OCI-LY7 (cell line): ENCODE results near the gene MAP3K3. TPM values are rescaled to one million over a fixed set of nuclear protein-coding genes. Genes with fewer than 3 reads are reported as not detected.
A peak's percentile ranks its signal among the peaks of the same experiment; 100 is the strongest.

ENCODE experiments used
- BruUV-seq: library from RNA; stranded (reverse); fragments of 400-500 nt; replicated peaks from 2 replicates; lab custom pipeline; 2021; lab: Mats Ljungman, UMichigan
- CTCF ChIA-PET: fragments of 300-600 bp; sonication (Branson Sonifier 250); formaldehyde crosslinking; loops from one replicate; lab custom pipeline; 2022; ENCODE audit warnings: antibody characterized with exemption; ENCODE audit not compliant: unreplicated experiment; lab: Charles Lee
- POLR2A ChIA-PET: fragments of 300-600 bp; sonication (Branson Sonifier 250); formaldehyde crosslinking; loops from one replicate; lab custom pipeline; 2022; ENCODE audit warnings: antibody characterized with exemption; lab: Charles Lee
- DNase-seq: peaks from one replicate; pipeline ENCODE4 v3.0.0-alpha.2; 2015; ENCODE audit warnings: low spot score
- H2AFZ ChIP-seq: fragments of 200-600 bp; sonication (generic), shearing (Covaris generic); 2 replicates; pipeline ENCODE4 v1.6.1; 2014; ENCODE audit warnings: mild to moderate bottlenecking, antibody characterized with exemption, low read length, moderate library complexity
- H3K27ac ChIP-seq: fragments of 200-600 bp; sonication (generic); 2 replicates; pipeline ENCODE4 v1.5.1; 2014; ENCODE audit warnings: mixed run types, low read depth, mild to moderate bottlenecking, moderate library complexity, low read length, inconsistent platforms; ENCODE audit not compliant: poor library complexity, severe bottlenecking
- H3K36me3 ChIP-seq: fragments of 200-600 bp; sonication (generic); 2 replicates; pipeline ENCODE4 v1.6.1; 2014; ENCODE audit warnings: mild to moderate bottlenecking, antibody characterized with exemption, low read length, moderate library complexity, mixed read lengths; ENCODE audit not compliant: insufficient read depth
- H3K4me1 ChIP-seq: fragments of 200-600 bp; sonication (generic); 2 replicates; pipeline ENCODE4 v1.5.1; 2014; ENCODE audit warnings: mild to moderate bottlenecking, low read length; ENCODE audit not compliant: insufficient read depth, poor library complexity, severe bottlenecking
- H3K4me2 ChIP-seq: fragments of 200-600 bp; sonication (generic); 2 replicates; pipeline ENCODE4 v1.6.1; 2014; ENCODE audit warnings: mild to moderate bottlenecking, low read length
- H3K4me3 ChIP-seq: fragments of 200-600 bp; sonication (generic); 2 replicates; pipeline ENCODE4 v1.5.1; 2014; ENCODE audit warnings: mild to moderate bottlenecking, low read depth, low read length; ENCODE audit not compliant: poor library complexity, severe bottlenecking
- H3K79me2 ChIP-seq: fragments of 200-600 bp; sonication (generic); 2 replicates; pipeline ENCODE4 v1.6.1; 2016; ENCODE audit warnings: low read depth, mild to moderate bottlenecking, low read length, moderate library complexity, mixed read lengths; ENCODE audit not compliant: insufficient read depth
- H3K9me2 ChIP-seq: fragments of 200-600 bp; sonication (generic); 2 replicates; pipeline ENCODE4 v1.6.1; 2016; ENCODE audit warnings: mild to moderate bottlenecking, low read length, mixed read lengths; ENCODE audit not compliant: insufficient read depth
- H3K9me3 ChIP-seq: fragments of 200-600 bp; sonication (generic); 2 replicates; pipeline ENCODE4 v1.6.1; 2014; ENCODE audit warnings: mild to moderate bottlenecking, mixed run types, low read length, mixed read lengths
- H4K20me1 ChIP-seq: fragments of 200-600 bp; sonication (generic); 2 replicates; pipeline ENCODE4 v1.6.1; 2014; ENCODE audit warnings: mild to moderate bottlenecking, antibody characterized with exemption, low read length, moderate library complexity, mixed read lengths; ENCODE audit not compliant: insufficient read depth
- CTCF ChIP-seq: fragments of 200-600 bp; sonication (generic); conservative IDR thresholded peaks from 2 replicates; pipeline ENCODE4 v1.5.1; 2014; ENCODE audit warnings: mild to moderate bottlenecking, antibody characterized with exemption, low read length, moderate library complexity, mixed read lengths
- EZH2phosphoT487 ChIP-seq: fragments of 200-600 bp; sonication (generic); IDR thresholded peaks from 2 replicates; pipeline ENCODE4 v1.6.1; 2018; ENCODE audit warnings: low read depth, borderline replicate concordance, mild to moderate bottlenecking, mixed run types, antibody characterized with exemption, low read length, moderate library complexity, mixed read lengths
- intact Hi-C: fragments of 100-400 bp; cut with micrococcal nuclease; formaldehyde crosslinking; loops from one replicate; pipeline ENCODE4 v1.10.0; 2022; ENCODE audit not compliant: unreplicated experiment
- small RNA-seq: library from RNA; depleted of rRNA; stranded (forward); fragments of <200 nt; gene quantifications from one replicate; pipeline ENCODE3, GENCODE V24; 2014
- total RNA-seq, 2 experiments: library from RNA; depleted of rRNA in 1 of 2; stranded (reverse); fragments of >200 nt in 1 of 2; shearing (Covaris generic) in 1 of 2; gene quantifications; 2 replicates each; pipeline ENCODE4 v1.2.3, GENCODE V29; 2014 to 2022

MAP3K3 gene
- total RNA-seq, 2 experiments from 2014 or later, result 26.0 to 29.0 TPM

- intact Hi-C loops, result loop anchor here (1.0 to 10.0 kb wide), 7 partner anchors 32 to 404 kb away; partner anchors contain the start of genes CCDC47, FTSJ3, MAP3K3 and PSMC5
- Histone ChIP-seq H2AFZ (peak overlapping the region; percentile 70), H3K9me2 (no peaks in the 10 kb centered on the region), H3K36me3 (peaks cover 23% of the 10 kb centered on the region), H4K20me1 (0 out of 2 replicates have a peak, but pooled peaks cover 5% of the 10 kb centered on the region), H3K4me2 (peak overlapping the region; percentile 98), H3K79me2 (peaks cover 28% of the 10 kb centered on the region), H3K27ac (peak overlapping the region; percentile 98), H3K4me1 (peaks cover 57% of the 10 kb centered on the region), H3K9me3 (no peaks in the 10 kb centered on the region), H3K4me3 (peak overlapping the region; percentile 98)
- no TSS peak for BruUV-seq
- DNase-seq, result no peak
- TF ChIP-seq CTCF (no peak), EZH2phosphoT487 (no peak)
- CTCF ChIA-PET, result no interaction called here
- POLR2A ChIA-PET, result interaction anchor here (0.7 to 1.7 kb wide), 3 partner anchors 10 to 35 kb away, joined by 3 to 8 read pairs (median 5); no protein-coding TSS in a partner anchor
Observed at GRCh38 chr17:63741143-63741407, 118.9 kb downstream of the MAP3K3 start.

- 0 out of 2 replicates have a peak, but pooled peaks cover 6% of the 10 kb centered on the region for H4K20me1 ChIP-seq
- TF ChIP-seq EZH2phosphoT487, result no peak
- peaks cover 28% of the 10 kb centered on the region for H3K36me3 ChIP-seq
- ChIA-PET POLR2A (interaction anchor here (0.7 to 1.7 kb wide), 20 partner anchors 9 to 474 kb away, joined by 3 to 11 read pairs (median 4); partner anchors contain the start of genes CCDC47, DDX42 and MAP3K3), CTCF (no interaction called here)
- intact Hi-C loops, result loop anchor here (1.0 to 10.0 kb wide), 7 partner anchors 32 to 403 kb away; partner anchors contain the start of genes CCDC47, FTSJ3, MAP3K3 and PSMC5
- peak within 1 kb of the TSS; percentile 70 for H2AFZ ChIP-seq
- no peaks in the 10 kb centered on the region for H3K9me2 ChIP-seq
- H3K4me2 ChIP-seq, result peak within 1 kb of the TSS; percentile 98
- no peaks in the 10 kb centered on the region for H3K9me3 ChIP-seq
- H3K4me1 ChIP-seq, result peaks cover 61% of the 10 kb centered on the region
- BruUV-seq, result no TSS peak
- peak; percentile 99 for DNase-seq
- peak within 1 kb of the TSS; percentile 98 for H3K27ac ChIP-seq
- peaks cover 28% of the 10 kb centered on the region for H3K79me2 ChIP-seq
- H3K4me3 ChIP-seq, result peak within 1 kb of the TSS; percentile 98
Observed at GRCh38 chr17:63741408-63742173, 119.4 kb downstream of the MAP3K3 start, which contains the start of gene STRADA. STRADA (minus strand) TSS chr17:63741799; CDS start chr17:63728369, 13,430 bp downstream.

Small RNAs within 50 kb of the gene (small RNA-seq; reads per million reads assigned to genes)
- not detected for gene RNU6-288P

Other genes starting within 250 kb of the MAP3K3 start
- not detected in 2 replicates for gene CYB561, start 176.1 kb upstream of the MAP3K3 start, total RNA-seq (2014; rRNA removed; shearing (Covaris generic))
- not detected in 2 replicates for gene CYB561, start 176.1 kb upstream of the MAP3K3 start, total RNA-seq (2022)
- gene ACE, start 145.4 kb upstream of the MAP3K3 start, total RNA-seq (2014; rRNA removed; shearing (Covaris generic)), result 0.33 and 2.3 TPM in 2 replicates
- 3.6 and 5.1 TPM in 2 replicates for gene ACE, start 145.4 kb upstream of the MAP3K3 start, total RNA-seq (2022)
- not detected in 2 replicates for gene KCNH6, start 99.1 kb upstream of the MAP3K3 start, total RNA-seq (2014; rRNA removed; shearing (Covaris generic))
- not detected in 2 replicates for gene KCNH6, start 99.1 kb upstream of the MAP3K3 start, total RNA-seq (2022)
- 35.4 and 46.4 TPM in 2 replicates for gene DCAF7, start 71.9 kb upstream of the MAP3K3 start, total RNA-seq (2014; rRNA removed; shearing (Covaris generic))
- gene DCAF7, start 71.9 kb upstream of the MAP3K3 start, total RNA-seq (2022), result 121 and 133 TPM in 2 replicates
- 13.4 and 16.2 TPM in 2 replicates for gene TACO1, start 21.5 kb upstream of the MAP3K3 start, total RNA-seq (2014; rRNA removed; shearing (Covaris generic))
- gene TACO1, start 21.5 kb upstream of the MAP3K3 start, total RNA-seq (2022), result 26.0 and 28.8 TPM in 2 replicates
- 406 and 428 TPM in 2 replicates for gene LIMD2, start 77.7 kb downstream of the MAP3K3 start, total RNA-seq (2014; rRNA removed; shearing (Covaris generic))
- gene LIMD2, start 77.7 kb downstream of the MAP3K3 start, total RNA-seq (2022), result 286 and 306 TPM in 2 replicates
- 31.9 and 37.2 TPM in 2 replicates for gene STRADA, start 119.4 kb downstream of the MAP3K3 start, total RNA-seq (2014; rRNA removed; shearing (Covaris generic))
- 68.0 and 80.3 TPM in 2 replicates for gene STRADA, start 119.4 kb downstream of the MAP3K3 start, total RNA-seq (2022)
- gene CCDC47, start 151.2 kb downstream of the MAP3K3 start, total RNA-seq (2014; rRNA removed; shearing (Covaris generic)), result 27.5 and 37.6 TPM in 2 replicates
- gene CCDC47, start 151.2 kb downstream of the MAP3K3 start, total RNA-seq (2022), result 37.8 and 50.3 TPM in 2 replicates
- gene DDX42, start 151.8 kb downstream of the MAP3K3 start, total RNA-seq (2014; rRNA removed; shearing (Covaris generic)), result 74.1 and 85.1 TPM in 2 replicates
- 145 and 156 TPM in 2 replicates for gene DDX42, start 151.8 kb downstream of the MAP3K3 start, total RNA-seq (2022)
- 32.6 and 42.7 TPM in 2 replicates for gene PSMC5, start 205.0 kb downstream of the MAP3K3 start, total RNA-seq (2014; rRNA removed; shearing (Covaris generic))
- gene PSMC5, start 205.0 kb downstream of the MAP3K3 start, total RNA-seq (2022), result 80.0 and 105 TPM in 2 replicates
- 32.4 and 43.0 TPM in 2 replicates for gene FTSJ3, start 205.2 kb downstream of the MAP3K3 start, total RNA-seq (2014; rRNA removed; shearing (Covaris generic))
- gene FTSJ3, start 205.2 kb downstream of the MAP3K3 start, total RNA-seq (2022), result 38.2 and 49.0 TPM in 2 replicates
- 112 and 120 TPM in 2 replicates for gene SMARCD2, start 220.3 kb downstream of the MAP3K3 start, total RNA-seq (2014; rRNA removed; shearing (Covaris generic))
- gene SMARCD2, start 220.3 kb downstream of the MAP3K3 start, total RNA-seq (2022), result 127 and 136 TPM in 2 replicates